ENCODE measurements around the gene MATN4.

Gene MATN4

DNA sequence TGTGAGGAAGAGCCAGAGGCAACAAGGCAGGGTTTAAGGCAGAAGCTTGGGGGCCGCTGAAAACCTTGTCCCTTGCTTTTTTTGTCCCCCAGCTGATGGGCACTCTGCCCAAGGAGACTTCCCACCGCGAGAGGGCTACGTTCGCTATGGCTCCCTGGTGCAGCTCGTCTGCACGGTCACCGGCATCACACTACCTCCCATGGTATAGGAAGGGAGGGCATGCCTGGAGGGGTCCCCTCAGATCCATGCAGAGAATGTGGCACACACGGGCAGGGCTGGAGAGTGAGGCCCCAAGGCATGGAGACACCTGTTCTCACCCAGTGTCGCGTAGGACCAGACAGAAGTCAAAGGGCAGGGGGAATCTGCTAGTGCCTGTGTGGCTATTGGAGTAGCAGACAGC lies 5.8 kb upstream of the MATN4 start:
- DNase-seq (ENCODE audit: low read depth) = no peak

DNA sequence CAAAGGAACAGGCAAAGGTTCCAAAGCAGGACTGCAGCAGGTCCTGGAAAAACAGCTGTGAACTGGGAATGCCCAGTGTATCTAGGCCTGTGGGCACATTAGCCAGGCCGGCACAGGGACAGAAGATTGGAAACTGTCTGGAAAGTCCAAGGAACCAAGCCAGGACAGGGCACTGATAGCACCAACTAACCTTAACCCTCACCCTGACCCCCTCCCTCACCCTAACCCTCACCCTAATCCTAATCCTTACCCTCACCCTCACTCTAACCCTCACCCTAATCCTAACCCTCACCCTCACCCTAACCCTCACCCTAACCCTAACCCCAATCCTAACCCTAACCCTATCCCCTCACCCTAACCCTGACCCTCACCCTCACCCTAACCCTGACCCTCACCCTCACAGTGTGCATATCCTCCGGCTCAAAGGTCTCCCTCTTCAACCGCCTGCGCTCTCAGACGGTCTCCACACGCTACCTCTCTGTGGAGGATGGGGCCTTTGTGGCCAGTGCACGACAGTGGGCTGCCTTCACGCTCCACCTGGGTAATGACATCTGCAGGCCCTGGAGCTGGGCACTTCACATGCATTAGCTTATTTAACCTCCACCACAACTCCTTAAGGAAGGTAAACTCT lies 5.1 kb upstream of the MATN4 start:
- no peak for DNase-seq (ENCODE audit: low read depth)

DNA sequence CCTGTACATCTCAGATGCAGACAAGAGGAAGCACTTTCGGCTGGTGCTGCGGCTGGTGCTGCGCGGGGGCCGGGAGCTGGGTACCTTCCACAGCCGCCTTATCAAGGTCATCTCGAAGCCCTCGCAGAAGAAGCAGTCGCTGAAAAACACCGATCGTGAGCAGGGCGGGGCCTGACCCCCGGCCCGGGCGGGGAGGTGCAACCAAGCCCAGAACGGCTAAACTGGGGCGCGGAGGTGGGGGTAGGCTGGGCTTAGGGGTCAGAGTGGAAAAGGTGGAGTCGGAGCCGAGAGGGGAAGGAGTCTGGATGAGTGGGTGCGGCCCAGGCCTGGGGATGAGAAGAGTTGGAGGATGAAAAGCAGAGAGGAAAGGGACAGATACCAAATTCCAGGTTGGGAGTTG lies 4.1 kb upstream of the MATN4 start:
- DNase-seq (ENCODE audit: low read depth) = no peak

DNA sequence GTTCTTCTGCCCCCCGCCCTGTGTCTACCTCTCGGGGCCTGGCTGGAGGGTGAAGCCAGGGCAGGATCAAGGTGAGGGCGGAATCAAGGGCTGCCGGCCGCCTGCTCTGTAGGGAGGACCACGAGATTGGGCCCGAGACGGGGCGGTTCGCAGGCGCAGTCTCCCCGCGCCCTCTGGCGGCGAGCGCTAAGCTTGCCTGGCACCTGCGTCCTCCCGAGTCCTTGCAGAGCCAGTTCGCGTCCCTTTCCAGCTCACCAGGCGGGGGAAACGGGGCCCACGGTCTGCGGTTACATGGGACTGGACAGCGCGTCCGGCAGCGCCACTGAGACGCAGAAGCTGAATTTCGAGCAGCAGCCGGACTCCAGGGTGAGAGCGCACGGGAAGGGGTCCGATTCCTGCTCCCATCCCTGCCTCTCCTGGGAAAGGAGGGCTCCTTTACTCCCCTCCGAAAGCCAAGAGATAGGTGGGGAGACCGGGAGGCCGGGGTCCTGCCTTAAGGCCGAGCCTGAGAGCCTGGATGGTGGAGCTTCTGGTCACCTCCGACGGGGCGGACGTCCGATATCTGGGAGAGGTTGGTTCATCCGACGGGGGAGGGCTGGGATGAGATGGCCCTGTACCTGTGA lies 3.6 kb upstream of the MATN4 start:
- no peak for DNase-seq (ENCODE audit: low read depth)

DNA sequence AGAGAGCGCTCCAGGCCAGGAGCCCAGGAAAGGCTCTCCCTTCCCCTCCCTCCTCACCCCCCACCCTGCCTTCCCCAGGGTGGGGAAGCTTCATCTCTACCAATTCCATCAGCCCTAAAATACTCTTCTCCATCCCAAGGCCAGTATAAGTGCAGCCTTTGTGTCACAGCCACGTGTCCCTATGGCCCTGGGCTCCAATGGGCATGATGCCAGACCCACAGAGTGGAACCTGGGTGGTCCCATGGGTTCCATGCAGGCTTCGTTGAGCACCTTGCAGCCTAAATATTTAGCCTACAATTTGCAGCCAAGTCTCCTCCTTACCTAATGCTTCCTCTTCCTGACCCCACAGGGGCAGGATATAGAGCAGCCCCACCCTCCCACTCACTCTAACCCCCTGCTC lies 976 bp upstream of the MATN4 start:
- DNase-seq (ENCODE audit: low read depth) = no peak

DNA sequence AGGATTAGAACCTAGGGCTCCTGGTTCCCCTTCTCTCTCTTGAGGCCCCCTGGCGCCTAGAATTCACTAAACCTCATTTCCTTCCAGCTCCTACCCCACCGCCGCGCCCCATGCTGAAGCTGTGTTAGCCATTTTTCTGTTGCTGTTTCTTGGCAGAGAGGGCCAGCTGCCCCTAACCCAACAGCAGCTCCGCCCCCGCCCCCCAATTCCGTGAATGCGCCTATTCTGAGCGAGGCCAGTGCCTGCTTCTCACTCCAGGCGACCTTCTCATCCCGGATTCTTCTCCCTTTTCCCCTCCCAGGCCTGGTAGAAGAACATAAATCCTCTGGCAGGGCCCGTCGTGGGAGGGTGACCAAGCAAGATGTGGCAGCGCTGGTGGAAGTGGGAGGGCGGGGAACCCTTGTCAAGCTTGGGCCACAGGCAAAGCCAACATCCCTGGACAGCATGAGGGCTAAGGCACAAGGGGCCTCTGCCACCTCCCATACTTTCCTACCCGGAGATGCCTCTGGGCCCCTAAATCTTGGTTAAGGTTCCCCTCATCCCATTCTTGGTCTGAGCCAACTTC lies 941 bp downstream of the MATN4 start:
- DNase-seq (ENCODE audit: low read depth) = no peak

DNA sequence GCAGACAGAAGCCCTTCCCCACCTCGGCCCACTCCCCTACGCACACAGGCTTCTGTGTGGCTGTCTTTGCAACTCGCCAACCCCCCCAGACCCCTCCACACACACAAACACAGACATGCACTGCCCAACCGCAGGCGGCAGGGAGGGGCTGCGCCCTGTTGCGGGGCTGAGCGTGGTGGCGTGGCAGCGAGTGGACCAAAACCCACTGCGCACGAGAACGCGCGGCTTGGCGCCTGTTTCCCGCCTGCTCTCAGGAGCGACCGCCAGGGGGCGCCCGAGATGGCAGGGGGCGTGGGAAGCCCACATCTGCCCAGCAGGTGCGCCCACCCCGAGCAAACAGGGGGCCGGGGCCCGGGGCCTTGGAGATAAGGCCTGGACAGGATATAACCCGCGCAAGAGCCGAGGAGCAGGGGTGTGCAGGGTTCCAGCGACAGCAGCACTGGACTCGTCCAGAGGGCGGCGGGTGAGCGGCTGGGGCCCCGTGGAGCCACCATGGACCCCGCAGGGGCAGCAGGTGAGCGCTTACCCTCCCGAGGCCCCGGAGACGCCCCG lies 1.6 kb downstream of the MATN4 start, which contains the start of gene RBPJL:
TSS of gene RBPJL (plus strand) at position 410 of the 552 bp plus-strand sequence. CDS start at position 493, 83 bp downstream.
- DNase-seq (ENCODE audit: low read depth) = no peak

DNA sequence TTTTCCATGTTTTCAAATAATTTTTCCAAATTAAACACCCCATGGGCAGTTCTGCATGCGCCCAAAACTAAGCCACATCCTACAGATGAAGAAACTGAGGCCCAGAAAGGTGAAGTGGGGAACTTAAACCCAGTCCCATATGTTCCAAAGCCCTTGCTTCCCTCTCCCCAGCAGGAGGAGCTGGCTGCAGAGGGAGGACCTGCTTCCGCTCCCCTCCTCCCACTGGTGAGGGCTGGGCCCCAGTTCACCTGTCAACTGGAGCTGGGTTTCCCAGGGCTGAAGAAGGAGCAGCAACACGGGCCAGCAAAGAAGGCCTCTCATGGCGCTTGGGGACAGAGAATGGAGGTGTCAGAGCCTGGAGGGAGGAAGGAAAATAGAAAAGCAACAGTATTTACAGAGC lies 2.8 kb downstream of the MATN4 start:
- no peak for DNase-seq (ENCODE audit: low read depth)

DNA sequence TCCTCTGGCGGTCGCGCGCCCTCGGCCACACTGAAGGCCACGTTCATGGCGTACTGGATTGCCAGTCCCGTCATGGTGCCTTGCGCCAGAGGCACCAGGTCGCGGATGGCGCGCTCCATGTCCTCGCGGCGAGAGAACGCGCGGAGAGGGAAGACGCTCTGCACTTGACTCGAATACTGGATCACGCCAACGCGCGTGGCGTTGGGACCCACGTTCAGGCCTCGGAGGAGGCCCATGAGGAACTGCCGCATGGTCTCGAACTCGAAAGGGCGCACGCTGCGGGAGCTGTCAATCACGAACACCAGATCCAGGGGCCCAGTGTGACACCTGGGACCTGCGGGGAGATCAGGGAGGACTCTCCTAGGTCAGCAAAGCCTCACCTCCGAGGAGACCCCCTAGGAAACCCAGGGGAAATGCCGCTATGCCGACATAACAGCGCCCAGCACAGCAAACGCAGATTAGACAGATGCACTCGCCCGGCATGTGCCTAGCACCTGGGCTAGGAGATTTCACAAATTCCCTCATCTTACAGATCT lies 3.6 kb downstream of the MATN4 start:
- DNase-seq (ENCODE audit: low read depth) = no peak

DNA sequence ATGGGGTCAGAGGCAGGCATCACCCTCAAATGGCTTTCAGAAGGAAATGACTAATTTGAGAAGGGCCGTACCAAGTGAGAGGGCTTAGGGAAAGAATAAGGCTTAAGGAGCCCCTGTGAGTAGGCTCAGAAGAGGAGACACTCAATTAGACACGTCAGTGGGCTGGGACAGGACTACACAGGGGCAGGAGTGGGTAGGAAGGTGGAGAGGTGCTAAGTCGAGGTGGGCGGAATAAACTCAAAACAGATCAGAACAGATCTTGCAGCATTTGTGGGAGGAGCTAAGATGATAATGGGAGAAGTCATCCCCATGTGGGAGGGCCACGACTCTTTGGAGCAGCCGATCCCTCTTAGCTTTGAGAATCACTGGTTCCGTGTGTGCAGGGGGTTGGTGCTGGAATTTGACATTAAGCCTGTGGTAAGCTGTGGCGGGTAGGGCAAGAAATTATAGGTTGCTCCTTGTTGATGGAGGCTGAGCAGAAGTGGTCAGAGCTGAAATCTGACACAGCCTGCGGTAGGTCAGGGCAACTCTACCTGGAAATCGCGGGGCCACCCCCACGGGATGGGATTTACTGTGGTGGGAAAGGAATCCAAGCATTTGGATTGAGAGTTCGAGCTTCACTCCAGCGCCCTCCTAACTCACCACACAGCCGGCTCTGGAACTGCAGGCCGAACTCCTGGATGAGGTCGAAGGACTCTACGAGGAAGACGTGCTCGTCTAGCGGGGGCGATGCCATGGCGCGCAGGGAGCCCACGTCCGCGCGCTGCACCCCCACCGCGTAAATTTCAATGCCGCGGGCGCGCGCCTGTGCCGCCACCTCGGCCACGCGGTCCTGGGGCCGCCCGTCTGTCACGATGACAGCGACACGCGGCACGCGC lies 4.3 kb downstream of the MATN4 start:
- no peak for DNase-seq (ENCODE audit: low read depth)

DNA sequence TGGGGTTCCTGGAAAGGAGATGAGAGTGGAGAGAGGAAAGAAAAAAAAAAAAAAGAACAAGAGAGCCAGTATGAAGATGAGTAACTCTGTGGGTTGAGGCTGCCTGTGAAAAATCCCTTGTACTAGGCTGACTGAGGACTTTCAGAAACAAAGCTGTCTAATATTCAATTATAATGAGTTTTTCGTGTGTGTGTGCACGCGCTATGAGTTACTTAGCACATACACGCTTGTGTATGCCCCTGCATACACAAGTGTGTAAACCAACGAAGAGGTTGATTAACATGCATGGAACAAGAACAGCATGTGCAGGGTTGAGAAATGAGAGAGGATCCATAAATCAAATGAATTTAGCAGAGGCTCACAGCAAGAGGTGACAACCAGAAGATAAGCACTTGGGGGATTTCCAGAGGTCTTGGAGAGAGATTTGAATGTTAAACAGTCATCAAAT lies 6.3 kb downstream of the MATN4 start:
- no peak for DNase-seq (ENCODE audit: low read depth)

DNA sequence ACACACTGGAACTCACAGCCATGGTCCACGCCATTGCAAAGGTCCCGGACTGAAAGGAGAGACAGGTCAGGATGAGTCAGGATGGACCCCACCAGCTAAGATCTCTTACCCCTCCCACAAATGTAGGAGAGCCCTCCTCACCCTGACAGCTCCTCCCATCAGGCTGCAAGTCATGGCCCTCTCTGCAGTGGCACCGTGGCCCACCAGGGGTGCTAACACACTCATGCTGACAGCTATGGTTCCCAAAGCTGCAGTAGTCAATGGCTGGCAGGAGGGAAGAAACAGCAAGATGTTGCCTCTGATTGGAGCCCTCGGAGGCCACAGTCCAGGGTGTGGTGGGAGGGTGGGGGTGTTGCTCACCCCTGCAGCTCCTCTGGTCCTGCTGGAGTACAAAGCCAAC lies 7.1 kb downstream of the MATN4 start:
- DNase-seq (ENCODE audit: low read depth) = no peak

DNA sequence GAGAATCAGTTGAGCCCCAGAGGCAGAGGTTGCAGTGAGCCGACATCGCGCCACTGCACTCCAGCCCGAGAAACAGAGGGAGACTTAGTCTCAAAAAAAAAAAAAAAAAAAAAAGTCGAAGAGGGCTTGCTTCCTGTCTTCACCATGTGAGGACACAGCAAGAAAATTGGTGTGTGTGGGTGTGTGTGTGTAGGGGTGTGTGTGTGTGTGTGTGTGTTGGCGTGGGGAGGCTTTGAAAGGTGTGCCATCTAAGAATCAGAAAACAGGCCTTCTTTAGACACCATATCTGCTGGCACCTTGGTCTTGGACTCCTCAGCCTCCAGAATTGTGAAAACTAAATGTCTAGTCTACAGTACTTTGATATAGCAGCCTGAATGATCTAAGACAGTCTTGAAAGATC lies 8.3 kb downstream of the MATN4 start:
- no peak for DNase-seq (ENCODE audit: low read depth)

DNA sequence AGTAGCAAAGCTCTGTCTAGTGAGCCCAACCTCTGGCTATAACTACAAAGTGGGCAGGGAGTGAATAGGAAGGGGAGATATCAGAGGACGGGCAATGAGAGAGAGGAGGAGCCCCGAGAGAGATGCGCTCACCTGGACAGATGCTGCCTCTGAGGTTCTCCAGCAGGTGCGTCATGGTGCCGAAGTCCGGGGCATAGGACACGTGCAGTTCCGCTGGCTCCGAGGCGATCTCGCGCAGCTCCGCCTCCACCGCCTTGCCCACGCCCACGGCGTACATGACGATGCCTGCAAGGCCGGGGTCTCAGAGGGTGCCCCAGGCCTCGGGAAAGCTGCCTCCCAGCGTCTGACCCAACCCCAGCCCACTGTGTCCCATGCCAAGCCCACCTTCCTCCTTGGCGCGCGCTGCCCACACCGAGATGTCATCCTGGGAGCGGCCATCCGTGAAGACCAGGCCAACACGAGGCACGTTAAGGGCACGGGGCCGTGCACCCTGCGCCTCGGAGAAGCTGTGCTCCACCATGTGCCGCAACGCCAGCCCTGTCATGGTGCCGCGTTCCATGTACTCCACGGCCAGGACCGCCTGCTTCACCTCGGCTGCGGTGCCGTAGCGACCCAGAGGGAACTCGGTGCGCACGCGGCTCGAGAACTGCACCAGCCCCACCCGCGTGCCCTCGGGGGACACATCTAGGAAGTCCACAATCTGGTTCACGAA lies 10.2 kb downstream of the MATN4 start:
- DNase-seq (ENCODE audit: low read depth) = no peak

DNA sequence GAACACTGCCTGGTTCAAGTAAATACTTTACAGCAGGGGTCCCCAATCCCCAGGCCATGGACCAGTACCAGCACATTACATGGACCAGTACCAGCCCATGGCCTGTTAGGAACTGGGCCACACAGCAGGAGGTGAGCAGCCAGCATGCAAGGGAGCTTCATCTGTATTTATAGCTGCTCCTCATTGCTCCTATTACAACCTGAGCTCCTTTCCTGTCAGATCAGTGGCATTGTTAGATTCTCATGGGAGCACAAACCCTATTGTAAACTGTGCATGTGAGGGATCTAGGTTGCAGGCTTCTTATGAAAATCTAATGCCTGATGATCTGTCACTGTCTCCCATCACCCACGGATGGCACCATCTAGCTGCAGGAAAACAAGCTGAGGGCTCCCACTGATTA lies 13.4 kb downstream of the MATN4 start:
- no peak for DNase-seq (ENCODE audit: low read depth)

DNA sequence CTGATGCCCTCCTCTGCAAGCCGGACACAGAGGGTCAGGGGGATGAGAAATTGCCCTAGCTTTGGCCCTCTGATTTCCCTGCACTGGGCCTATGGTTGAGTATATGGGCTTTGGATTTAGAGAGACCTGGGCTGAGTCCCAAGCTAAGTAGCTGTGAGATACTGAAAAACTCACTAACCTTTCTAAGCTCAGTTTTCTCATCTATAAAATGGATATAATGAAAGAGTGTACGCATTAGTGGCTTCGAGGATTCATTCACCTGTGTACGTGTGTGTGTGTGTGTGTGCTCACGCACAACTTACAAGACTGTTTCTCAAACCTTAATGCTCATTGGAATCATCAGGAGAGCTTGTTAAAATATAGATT lies 14.1 kb downstream of the MATN4 start:
- DNase-seq (ENCODE audit: low read depth) = no peak

DNA sequence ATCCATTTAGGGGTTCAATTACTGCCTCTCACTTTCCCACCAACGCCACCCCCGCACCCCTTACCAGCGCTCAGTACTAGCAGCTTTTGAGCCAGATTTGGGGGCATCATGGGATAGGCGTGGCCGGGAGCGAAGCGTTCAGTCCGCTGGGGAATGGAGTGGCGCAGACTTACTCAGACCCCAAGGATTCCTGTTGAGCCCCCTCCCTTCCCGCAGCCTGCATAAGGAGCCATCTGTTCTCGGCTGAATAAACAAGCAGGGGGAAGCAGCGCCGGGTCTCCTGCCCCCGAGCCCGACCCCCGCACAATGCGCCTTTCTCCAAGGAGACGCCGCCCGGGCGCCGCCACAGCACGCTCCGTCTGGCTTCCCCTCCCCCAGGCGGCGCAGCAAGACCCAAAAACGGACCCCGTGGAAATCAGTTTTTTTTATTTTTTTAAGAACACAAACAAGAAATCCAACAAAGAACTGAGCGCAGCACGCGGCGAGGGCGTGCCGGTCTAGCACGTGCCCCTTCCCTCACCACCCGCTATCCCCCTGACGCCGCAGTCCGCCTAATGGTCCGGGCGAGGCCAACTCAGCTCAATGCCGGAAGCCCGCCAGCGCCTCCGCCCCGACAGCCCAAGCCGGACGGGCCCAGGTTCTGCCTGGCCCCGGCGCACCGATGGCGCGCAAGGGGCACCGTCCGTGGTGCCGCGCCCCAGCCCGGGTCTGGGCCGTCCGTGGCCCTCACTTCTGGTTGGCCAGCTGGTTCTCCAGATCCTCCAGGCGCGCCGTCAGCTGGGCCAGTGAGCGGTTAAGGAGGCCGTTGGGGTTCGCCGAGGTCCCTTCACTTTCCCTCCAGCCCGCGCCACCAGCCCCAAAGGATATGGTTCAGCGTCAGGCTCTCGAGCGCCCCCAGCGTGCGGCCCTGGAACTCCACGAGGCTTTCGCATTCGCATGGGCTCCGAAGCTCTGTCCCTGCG lies 14.8 kb downstream of the MATN4 start:
- DNase-seq (ENCODE audit: low read depth) = peak; percentile 4

DNA sequence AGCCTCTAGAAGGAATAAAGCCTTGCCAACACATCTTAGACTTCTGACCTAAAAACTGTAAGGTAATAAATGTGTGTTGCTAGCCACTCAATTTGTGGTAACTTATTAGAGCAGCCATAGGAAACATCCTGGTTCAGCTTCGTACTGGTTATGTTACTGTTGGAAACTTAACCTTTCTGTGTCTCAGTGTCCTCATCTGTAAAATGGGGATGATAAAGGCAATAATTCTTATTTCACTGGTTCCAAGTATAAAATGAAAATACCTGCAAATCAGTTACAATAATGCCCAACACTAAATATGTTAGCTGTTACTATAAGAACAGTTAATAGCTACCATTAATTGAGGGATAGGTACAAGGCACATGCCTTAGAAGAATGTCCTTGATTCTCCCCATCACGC lies 15.8 kb downstream of the MATN4 start:
- DNase-seq (ENCODE audit: low read depth) = no peak

DNA sequence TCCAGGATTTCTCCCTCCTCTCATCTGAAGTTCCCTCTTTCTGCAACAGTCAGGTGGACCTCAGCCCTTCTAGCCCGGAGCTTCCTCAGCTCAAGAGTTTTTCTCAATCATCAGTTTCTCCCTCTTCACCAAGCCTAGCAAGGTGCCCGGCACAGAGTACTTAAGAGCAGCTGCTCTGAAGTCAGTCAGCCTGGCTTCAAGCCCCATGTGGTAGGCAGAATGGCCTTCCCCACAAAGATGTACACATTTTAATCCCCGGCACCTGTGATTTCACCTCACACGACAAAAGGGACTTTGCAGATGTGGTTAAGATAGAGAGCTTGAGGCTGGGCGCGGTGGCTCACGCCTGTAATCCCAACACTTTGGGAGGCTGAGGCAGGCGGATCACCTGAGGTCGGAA lies 16.6 kb downstream of the MATN4 start:
- no peak for DNase-seq (ENCODE audit: low read depth)

DNA sequence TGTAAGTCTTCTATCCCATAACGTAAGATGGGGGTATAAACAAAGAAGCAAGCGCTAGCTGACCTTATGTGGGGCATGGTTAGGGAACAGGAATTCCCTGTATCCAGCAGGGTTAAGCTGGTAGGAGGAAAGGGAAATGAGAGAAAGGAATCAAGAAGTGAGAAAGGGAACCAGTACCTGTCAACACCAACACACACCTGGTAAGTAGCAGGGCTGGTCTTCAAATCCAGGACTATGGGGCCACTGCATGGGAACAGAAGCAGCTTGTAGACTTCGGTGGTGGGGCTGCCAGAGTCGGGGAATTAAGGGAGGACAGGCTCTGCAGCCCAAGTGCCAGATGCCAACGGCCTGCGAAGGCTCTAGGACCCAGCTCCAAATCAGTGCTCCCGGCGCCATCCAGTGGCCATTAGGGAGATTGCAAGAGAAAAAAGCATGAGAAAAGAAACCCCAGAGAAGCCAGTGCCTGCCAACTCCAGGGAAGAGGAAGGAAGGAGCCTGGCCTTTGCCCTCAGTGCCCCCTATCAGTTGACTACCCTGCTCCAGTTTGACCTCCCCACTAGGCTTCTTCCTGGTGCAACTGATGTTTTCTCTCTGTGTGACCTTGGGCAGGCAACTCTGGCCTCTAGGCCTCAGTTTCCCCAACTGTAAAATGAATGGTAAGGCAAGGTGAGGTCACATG lies 17.3 kb downstream of the MATN4 start:
- DNase-seq (ENCODE audit: low read depth) = peak; percentile 26
